SHP77 treated with DMSO at 0.1 percent for 48 hours (cell line): ENCODE results near the gene CHAT.

ENCODE experiments used
- DNase-seq: peaks from one replicate; lab custom pipeline; 2025; lab: John Stamatoyannopoulos, UW

Gene CHAT

GRCh38 chr10:49612513-49613164, 1.2 kb upstream of the CHAT start:
- DNase-seq = no peak

GRCh38 chr10:49613165-49613881, 514 bp upstream of the CHAT start:
- DNase-seq = no peak

- no peak for DNase-seq
Measured at GRCh38 chr10:49614242-49615198, 683 bp downstream of the CHAT start.

GRCh38 chr10:49615213-49615612, 1.4 kb downstream of the CHAT start:
- DNase-seq = no peak

- DNase-seq = no peak
Measured at GRCh38 chr10:49615721-49616120, 1.9 kb downstream of the CHAT start.

GRCh38 chr10:49616421-49617101, 2.7 kb downstream of the CHAT start:
- no peak for DNase-seq

- DNase-seq = no peak
Measured at GRCh38 chr10:49617121-49618020, 3.5 kb downstream of the CHAT start.

- no peak for DNase-seq
Measured at GRCh38 chr10:49618821-49619220, 5.0 kb downstream of the CHAT start.

- no peak for DNase-seq
Measured at GRCh38 chr10:49619613-49620012, 5.8 kb downstream of the CHAT start.

- DNase-seq = no peak
Measured at GRCh38 chr10:49620286-49620810, 6.5 kb downstream of the CHAT start.

- DNase-seq = no peak
Measured at GRCh38 chr10:49620841-49621378, 7.1 kb downstream of the CHAT start.

GRCh38 chr10:49621561-49621960, 7.7 kb downstream of the CHAT start:
- no peak for DNase-seq

GRCh38 chr10:49622426-49623425, 8.9 kb downstream of the CHAT start:
- no peak for DNase-seq

- no peak for DNase-seq
Measured at GRCh38 chr10:49624629-49625028, 10.8 kb downstream of the CHAT start.

- DNase-seq = no peak
Measured at GRCh38 chr10:49625411-49625810, 11.6 kb downstream of the CHAT start.

- no peak for DNase-seq
Measured at GRCh38 chr10:49627038-49627437, 13.2 kb downstream of the CHAT start.

GRCh38 chr10:49627644-49628247, 13.9 kb downstream of the CHAT start:
- DNase-seq = no peak

- no peak for DNase-seq
Measured at GRCh38 chr10:49628599-49628998, 14.8 kb downstream of the CHAT start.

- DNase-seq = no peak
Measured at GRCh38 chr10:49629431-49629881, 15.6 kb downstream of the CHAT start.
